Sigmoid colon (tissue), 7 donors: ENCODE data around the gene PTPRF. TPM values are rescaled to one million over a fixed set of nuclear protein-coding genes. Genes with fewer than 3 reads are reported as not detected.

Experiments
- DNase-seq: peaks from one replicate; pipeline ENCODE4 v3.0.0-alpha.2; 2019
- H3K27ac ChIP-seq, 4 donors: fragments of 200-600 bp; sonication (generic); one replicate each; pipeline ENCODE4 v1.5.1; 2016 to 2019; ENCODE audit warnings: mild to moderate bottlenecking in 1 of 4
- H3K27me3 ChIP-seq, 3 donors: fragments of 200-600 bp; sonication (generic); one replicate each; pipeline ENCODE4 v1.5.1; 2019; ENCODE audit warnings: mild to moderate bottlenecking in 1 of 3
- H3K36me3 ChIP-seq, 4 donors: fragments of 200-600 bp; sonication (generic); one replicate each; pipeline ENCODE4 v1.5.1; 2016 to 2019
- H3K4me1 ChIP-seq, 4 donors: fragments of 200-600 bp; sonication (generic); one replicate each; pipeline ENCODE4 v1.5.1; 2017 to 2019
- H3K4me3 ChIP-seq, 4 donors: fragments of 200-600 bp; sonication (generic); one replicate each; pipeline ENCODE4 v1.5.1; 2017 to 2019; ENCODE audit warnings: mild to moderate bottlenecking in 2 of 4, moderate library complexity in 1 of 4
- H3K9me3 ChIP-seq, 4 donors: fragments of 200-600 bp in 3 of 4; sonication (generic) in 3 of 4; one replicate each; pipeline versions ENCODE4 v1.5.1 to v1.6.1; 2013 to 2019
- CTCF ChIP-seq, 4 experiments: fragments of 450-650 bp in 3 of 4; fragments of 200-600 bp in 1 of 4; IDR thresholded peaks; one replicate each; pipeline ENCODE4 v1.5.1; 2016 to 2019; ENCODE audit warnings: antibody characterized with exemption in 4 of 4, mild to moderate bottlenecking in 3 of 4, moderate library complexity in 2 of 4
- EP300 ChIP-seq, 4 donors: sonication (generic); formaldehyde crosslinking; IDR thresholded peaks; one replicate each; pipeline ENCODE4 v1.6.1; 2017; ENCODE audit warnings: antibody characterized with exemption in 4 of 4
- POLR2A ChIP-seq, 2 donors: fragments of 450-650 bp; IDR thresholded peaks; one replicate each; pipeline ENCODE4 v1.6.1; 2016; ENCODE audit warnings: antibody characterized with exemption in 2 of 2, mild to moderate bottlenecking in 2 of 2, moderate library complexity in 2 of 2
- POLR2AphosphoS5 ChIP-seq, 4 donors: sonication (generic); formaldehyde crosslinking; IDR thresholded peaks; one replicate each; pipeline ENCODE4 v1.6.1; 2017; ENCODE audit warnings: antibody characterized with exemption in 4 of 4
- WGBS, 2 donors: extraction: QIAGEN DNeasy Blood & Tissue Kit; methylation state at CpG; one replicate each; pipeline ENCODE4 v1.1.7; 2013; 5-methylcytosine and 5-hydroxymethylcytosine counted together
- intact Hi-C: fragments of 100-400 bp; cut with DNase I; formaldehyde crosslinking; loops from one replicate; pipeline ENCODE4 v1.15.1; 2023
- polyA plus RNA-seq, 3 donors: library from polyadenylated mRNA; stranded (reverse); fragments of 200-250 nt; gene quantifications; one replicate each; pipeline ENCODE4 v1.2.3, GENCODE V29; 2013
- total RNA-seq, 4 donors: library from RNA; depleted of rRNA; stranded (reverse); fragments of >200 nt; gene quantifications; one replicate each; pipeline ENCODE4 v1.1.0, GENCODE V29; 2016
- donor health status: healthy with polysubstance abuse.
- donor health status: Bipolar disorder and iron deficiency.
- donor health status: healthy.

PTPRF gene
- total and polyA plus RNA-seq, 7 donors: 18.6 to 125 (median 40.0) TPM

GRCh38 chr1:43540653-43541071 is 10.0 kb downstream of the PTPRF start:
- Histone ChIP-seq H3K4me3 (no peak overlapping the region), H3K9me3 (no peaks in the 10 kb centered on the region), H3K36me3 (peaks cover 0 to 13% (median 2%) of the 10 kb centered on the region in 4 donors), H3K4me1 (peaks cover 0 to 72% (median 69%) of the 10 kb centered on the region in 4 donors), H3K27me3 (no peaks in the 10 kb centered on the region), H3K27ac (peak overlapping the region; percentile 77 to 84 (median 82))
- no peak for TF ChIP-seq CTCF (IDR thresholded peaks at IDR 0.05)
- no peak for TF ChIP-seq POLR2AphosphoS5 (IDR thresholded peaks at IDR 0.05)
- no peak for TF ChIP-seq POLR2A (IDR thresholded peaks at IDR 0.05)
- TF ChIP-seq EP300 (IDR thresholded peaks at IDR 0.05): no peak
- intact Hi-C loops: no loop called here
- 72 to 74% methylated on average over 15 of the region's 15 CpGs for WGBS, 2 donors
- DNase-seq: no peak

- intact Hi-C loops: no loop called here
- 71 to 74% methylated on average over 5 of the region's 5 CpGs for WGBS, 2 donors
- Histone ChIP-seq H3K36me3 (peaks cover 0 to 13% (median 2%) of the 10 kb centered on the region in 4 donors), H3K9me3 (no peaks in the 10 kb centered on the region), H3K4me1 (peaks cover 0 to 73% (median 72%) of the 10 kb centered on the region in 4 donors), H3K27me3 (no peaks in the 10 kb centered on the region), H3K27ac (peak overlapping the region; percentile 77 to 84 (median 82)), H3K4me3 (no peak overlapping the region)
- no peak for TF ChIP-seq POLR2A (IDR thresholded peaks at IDR 0.05)
- TF ChIP-seq CTCF (IDR thresholded peaks at IDR 0.05): no peak
- DNase-seq: no peak
Measured at GRCh38 chr1:43541141-43541540, 10.5 kb downstream of the PTPRF start.

GRCh38 chr1:43541721-43542401 is 11.2 kb downstream of the PTPRF start:
- Histone ChIP-seq H3K27me3 (no peaks in the 10 kb centered on the region), H3K36me3 (peaks cover 0 to 13% (median 2%) of the 10 kb centered on the region in 4 donors), H3K4me3 (no peak overlapping the region), H3K27ac (peak overlapping the region; percentile 77 to 84 (median 82)), H3K9me3 (no peaks in the 10 kb centered on the region), H3K4me1 (peaks cover 0 to 74% (median 69%) of the 10 kb centered on the region in 4 donors)
- TF ChIP-seq EP300 (IDR thresholded peaks at IDR 0.05) (no peak), POLR2A (IDR thresholded peaks at IDR 0.05) (no peak), CTCF (IDR thresholded peaks at IDR 0.05) (no peak), POLR2AphosphoS5 (IDR thresholded peaks at IDR 0.05) (peak in 3 of 4 donors; percentile 50 to 56 (median 54))
- intact Hi-C loops: no loop called here
- DNase-seq: peak; percentile 94
- WGBS, 2 donors: 24 to 66% methylated on average over 14 of the region's 14 CpGs

GRCh38 chr1:43542527-43543458 is 12.1 kb downstream of the PTPRF start:
- H3K27ac ChIP-seq: peak overlapping the region; percentile 77 to 84 (median 82)
- H3K4me3 ChIP-seq: no peak overlapping the region
- no peaks in the 10 kb centered on the region for H3K9me3 ChIP-seq
- intact Hi-C loops: no loop called here
- no peak for TF ChIP-seq CTCF (IDR thresholded peaks at IDR 0.05)
- peaks cover 0 to 13% (median 2%) of the 10 kb centered on the region in 4 donors for H3K36me3 ChIP-seq
- 68 to 83% methylated on average over 15 of the region's 15 CpGs for WGBS, 2 donors
- DNase-seq: no peak
- no peaks in the 10 kb centered on the region for H3K27me3 ChIP-seq
- H3K4me1 ChIP-seq: peaks cover 0 to 69% (median 65%) of the 10 kb centered on the region in 4 donors
